Measurements from ENCODE around the gene VPS4B.
A peak's percentile ranks its signal among the peaks of the same experiment; 100 is the strongest.

DNA sequence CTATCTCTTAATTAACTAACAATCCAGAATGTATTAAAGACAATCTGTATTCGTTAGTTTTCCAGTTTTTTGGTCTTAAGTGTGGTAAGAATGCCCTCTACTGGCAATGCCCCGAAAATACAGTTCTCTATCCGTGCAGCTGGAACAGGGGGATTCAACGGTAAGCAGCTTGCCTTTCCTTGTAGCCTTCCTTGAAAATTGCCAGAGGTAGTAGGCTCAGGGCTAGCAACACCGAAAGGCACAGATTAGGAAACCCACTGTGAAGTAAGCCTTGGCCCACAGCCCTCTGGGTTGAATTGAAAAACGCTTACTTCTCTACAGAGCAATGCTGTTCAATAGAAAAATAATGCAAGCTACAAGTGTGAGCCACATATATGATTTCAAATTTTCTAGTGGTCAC is 17.1 kb upstream of the VPS4B start:
- TF ChIP-seq, protein P1, sequence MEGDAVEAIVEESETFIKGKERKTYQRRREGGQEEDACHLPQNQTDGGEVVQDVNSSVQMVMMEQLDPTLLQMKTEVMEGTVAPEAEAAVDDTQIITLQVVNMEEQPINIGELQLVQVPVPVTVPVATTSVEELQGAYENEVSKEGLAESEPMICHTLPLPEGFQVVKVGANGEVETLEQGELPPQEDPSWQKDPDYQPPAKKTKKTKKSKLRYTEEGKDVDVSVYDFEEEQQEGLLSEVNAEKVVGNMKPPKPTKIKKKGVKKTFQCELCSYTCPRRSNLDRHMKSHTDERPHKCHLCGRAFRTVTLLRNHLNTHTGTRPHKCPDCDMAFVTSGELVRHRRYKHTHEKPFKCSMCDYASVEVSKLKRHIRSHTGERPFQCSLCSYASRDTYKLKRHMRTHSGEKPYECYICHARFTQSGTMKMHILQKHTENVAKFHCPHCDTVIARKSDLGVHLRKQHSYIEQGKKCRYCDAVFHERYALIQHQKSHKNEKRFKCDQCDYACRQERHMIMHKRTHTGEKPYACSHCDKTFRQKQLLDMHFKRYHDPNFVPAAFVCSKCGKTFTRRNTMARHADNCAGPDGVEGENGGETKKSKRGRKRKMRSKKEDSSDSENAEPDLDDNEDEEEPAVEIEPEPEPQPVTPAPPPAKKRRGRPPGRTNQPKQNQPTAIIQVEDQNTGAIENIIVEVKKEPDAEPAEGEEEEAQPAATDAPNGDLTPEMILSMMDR (conservative IDR thresholded peaks at IDR 0.05) = peak; percentile 89
- TF ChIP-seq EZH2 (IDR thresholded peaks at IDR 0.05; ENCODE audit: low read depth) = no peak

Data from PC-9 (cell line).